Caki2 (cell line): ENCODE measurements around the gene SH3BP5L. TPM values are rescaled to one million over a fixed set of nuclear protein-coding genes. Genes with fewer than 3 reads are reported as not detected.
"Not testable (repeated sequence)": the region's sequence is repeated elsewhere in the genome, so short reads cannot be mapped to it uniquely, and the experiment has no call there.

Source experiments
- DNase-seq: peaks from one replicate; pipeline ENCODE4 v3.0.0-alpha.2; 2015; ENCODE audit warnings: low read depth
- in situ Hi-C: cut with HindIII; loops from 2 replicates; pipeline ENCODE4 v1.10.0; 2016; ENCODE audit warnings: low sequenced_read_pairs, low pct_unique_long_range_greater_than_20kb, mixed read lengths
- total RNA-seq: library from RNA; depleted of rRNA; stranded (reverse); fragments of >200 nt; shearing (Covaris generic); gene quantifications from 2 replicates; pipeline ENCODE4 v1.2.3, GENCODE V29; 2014; ENCODE audit warnings: low replicate concordance; rRNA removed

Gene SH3BP5L
- total RNA-seq, 1 experiment from 2014 or later, result 30.8 TPM

DNA sequence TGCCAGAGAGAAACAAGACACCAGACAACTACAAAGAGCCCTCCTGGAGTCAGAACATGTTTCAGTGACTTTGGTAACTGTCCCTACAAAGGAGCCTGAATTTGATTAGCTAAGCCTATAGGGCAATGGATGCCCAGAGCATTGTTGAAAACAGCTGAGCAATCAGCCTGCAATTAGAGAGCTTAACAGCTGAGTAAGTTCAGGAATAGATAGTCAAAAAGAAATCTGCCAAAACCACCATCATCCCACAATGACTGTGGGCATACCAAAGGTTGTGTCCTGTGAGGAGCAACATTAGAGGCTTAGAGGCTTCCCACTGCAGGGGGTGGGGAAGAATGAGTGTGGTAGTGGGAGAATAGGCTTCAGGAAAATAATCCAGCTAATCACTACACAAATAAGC, 32.1 kb downstream of the SH3BP5L start:
- DNase-seq, result no peak
- in situ Hi-C loops, result no loop called here

DNA sequence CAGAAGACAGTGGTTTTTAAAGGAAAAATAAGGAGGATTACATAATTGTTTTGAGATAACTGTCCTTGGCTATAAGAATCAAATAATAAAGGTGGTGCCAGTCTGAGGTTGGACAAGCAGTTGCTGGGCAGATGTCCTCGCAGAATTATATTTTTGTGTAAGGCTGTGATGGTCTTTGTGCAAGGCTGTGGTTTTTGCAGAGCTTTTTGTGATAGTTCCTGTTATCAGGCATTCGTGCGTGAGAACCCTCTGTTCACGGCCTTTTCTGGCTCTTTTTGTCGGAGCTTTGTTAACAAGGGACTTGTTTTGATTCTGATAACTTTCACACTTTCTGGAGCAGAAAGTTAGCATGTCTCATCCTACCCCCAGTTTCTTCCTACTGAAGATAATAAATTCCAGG, 33.4 kb downstream of the SH3BP5L start:
- no peak for DNase-seq
- in situ Hi-C loops, result no loop called here

DNA sequence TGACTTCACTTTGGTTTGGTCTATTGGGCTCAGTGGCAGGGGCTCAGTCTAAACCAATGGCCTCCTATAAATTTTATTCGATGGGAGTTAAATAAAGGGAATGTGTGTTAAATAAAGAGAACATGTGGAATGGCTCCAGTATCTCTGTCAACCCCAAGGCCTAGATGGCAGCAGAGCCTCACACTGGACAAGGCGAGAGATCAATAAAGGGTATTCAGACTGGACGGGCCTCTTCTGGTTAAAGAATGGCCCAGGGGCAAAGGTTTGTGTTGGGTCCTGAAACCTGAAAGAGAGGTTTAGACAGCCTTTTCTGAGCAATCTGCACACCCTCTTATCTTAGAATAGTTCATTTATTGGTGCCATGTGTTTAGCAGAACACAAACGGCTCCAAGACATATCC, 34.7 kb downstream of the SH3BP5L start:
- in situ Hi-C loops, result no loop called here

DNA sequence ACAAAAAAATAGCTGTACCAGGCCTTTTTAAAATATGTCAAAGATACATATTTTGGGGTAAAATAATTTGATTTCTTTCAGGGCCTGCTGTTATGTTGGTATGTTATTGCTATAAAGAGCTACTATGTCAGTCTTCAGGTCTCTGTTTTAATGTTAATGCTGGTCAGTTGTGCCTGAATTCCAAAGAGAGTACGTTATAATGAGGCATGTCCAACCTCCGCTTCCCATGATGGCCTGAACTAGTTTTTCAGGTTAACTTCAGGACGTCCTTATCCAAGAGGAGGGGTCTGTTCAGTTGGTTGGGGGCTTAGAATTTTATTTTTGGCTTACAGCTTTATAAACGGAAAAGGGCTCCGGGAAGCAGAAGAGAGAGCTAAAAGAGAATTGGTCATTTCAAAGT, 35.3 kb downstream of the SH3BP5L start:
- in situ Hi-C loops, result no loop called here
- no peak for DNase-seq

More for the DNA sequence above, 34.7 kb downstream of the SH3BP5L start:
- DNase-seq, result no peak

DNA sequence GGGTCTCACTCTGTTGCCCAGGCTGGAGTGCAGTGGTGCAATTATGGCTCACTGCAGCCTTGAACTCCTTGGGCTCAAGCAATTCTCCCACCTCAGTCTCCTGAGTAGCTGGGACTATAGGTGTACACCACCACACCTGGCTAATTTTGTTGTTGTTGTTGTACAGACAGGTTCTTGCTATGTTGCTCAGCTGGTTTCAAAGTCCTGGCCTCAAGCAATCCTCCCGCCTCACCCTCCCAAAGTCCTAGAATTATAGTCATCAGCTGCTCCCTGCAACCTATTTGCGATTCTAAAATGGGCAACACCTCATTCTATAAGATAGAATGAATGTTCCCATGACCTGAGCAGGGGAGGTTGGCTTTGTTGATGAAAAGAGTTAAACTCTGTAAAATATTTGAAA, 36.4 kb downstream of the SH3BP5L start:
- DNase-seq, in situ Hi-C loops: not testable (repeated sequence)

DNA sequence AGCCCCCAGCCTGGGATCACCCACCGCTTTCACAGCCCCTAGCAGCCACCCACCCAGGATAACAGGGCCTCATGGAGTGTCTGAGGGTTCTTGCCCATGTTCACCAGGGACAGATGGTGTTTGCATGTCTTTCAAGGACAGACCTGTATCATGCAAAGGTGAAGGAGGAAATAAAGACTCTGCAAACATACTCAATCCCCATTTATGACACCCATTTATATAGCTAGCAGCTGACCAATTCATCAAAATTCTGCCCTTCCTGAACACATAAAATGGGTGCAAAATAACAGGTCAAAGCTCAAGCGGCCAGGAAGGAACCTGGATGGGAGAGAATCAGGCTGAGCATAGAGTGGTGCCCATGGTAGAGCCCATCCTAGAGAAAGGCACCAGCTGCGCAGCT, 37.4 kb downstream of the SH3BP5L start:
- in situ Hi-C loops, result no loop called here
- no peak for DNase-seq

DNA sequence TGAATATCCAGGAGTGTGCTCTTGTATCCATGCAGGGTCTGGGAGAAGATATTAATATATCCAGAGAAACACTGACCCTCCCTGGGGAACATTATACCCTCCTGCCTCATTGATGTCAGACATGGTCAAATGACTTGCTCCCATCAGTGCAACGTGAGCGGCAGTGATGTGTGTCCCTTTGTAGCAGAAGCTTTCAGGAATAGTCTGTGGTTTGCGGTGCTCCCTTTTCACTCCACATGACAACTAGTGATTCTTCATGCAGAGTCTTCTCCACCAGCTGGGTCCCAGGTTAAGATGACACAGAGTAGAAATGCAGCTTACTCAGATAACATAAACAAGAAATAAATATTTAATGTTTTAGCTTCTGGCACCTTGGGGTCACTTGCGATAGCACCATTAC, 38.3 kb downstream of the SH3BP5L start:
- in situ Hi-C loops, result no loop called here
- DNase-seq, result no peak

DNA sequence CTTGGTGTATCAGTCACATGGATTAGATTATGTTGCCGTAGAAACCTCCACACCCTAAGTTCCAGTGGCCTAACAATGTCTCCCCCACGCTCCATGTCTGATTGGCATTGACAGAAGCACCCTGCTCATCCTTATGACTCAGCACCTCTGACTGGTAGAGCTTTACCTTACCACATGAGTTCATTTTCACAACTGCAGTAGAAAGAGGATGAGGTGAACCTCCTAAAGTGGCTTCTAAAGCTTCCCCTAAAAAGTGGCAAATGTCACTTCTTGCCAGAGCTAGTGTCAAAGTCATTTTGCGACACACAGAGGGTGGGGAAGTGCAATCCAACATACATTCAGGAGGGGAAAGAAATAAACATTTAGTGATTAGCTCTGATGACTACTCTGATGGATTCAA, 39.6 kb downstream of the SH3BP5L start:
- no peak for DNase-seq
- in situ Hi-C loops, result no loop called here

DNA sequence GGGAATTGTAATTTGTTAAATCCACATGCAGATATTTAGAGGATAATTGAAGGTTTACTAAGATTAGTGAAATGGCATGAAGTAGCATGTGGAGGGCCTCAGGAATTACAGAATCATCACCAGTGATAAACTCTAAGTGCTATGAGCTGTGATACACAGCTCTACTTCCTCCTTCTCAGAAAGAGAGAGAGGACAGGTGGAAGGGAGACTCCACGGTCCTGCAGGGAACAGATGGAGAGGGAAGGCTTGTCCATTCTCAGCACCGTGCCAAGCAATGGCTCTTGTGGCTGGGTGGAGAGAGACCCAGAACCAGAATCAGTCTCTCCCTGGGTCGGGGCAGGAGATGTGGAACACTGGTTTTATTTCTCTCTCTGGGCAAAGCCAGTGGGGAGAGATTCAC, 42.3 kb downstream of the SH3BP5L start:
- in situ Hi-C loops, result no loop called here
- DNase-seq, result no peak

DNA sequence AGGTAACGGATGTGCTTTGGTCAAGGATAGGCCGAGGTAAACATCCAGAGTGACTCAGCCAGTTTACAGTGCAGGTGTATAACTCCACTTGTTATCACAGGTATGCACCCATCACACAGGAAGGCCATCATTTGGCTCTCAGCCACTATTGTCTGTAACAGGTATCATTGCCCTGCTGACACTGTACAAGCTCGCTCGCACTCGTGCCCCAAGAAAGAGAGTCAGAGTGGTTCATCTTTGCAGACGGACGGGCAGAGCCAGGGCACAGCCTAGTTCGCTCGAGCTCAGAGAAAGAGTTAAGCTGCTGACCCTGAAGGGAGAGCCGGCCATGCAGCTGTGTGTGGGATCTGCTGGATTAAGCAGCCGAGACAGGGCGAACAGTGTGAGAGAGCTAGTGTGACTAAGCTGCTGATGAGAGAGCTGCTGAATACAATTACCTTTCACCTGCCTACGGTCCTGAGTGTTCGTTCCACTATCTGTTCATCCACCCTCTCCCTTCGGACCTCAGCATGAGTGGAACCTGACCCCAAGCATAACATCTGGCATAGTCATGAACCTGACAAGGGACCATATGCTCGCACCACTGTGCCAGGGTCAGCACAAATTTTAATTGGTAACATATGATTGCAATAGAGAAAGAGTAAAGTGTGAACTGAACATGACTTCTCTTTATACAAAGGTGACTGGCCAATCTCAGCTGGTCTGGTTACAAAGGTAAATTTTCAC, 43.1 kb downstream of the SH3BP5L start:
- in situ Hi-C loops, result no loop called here
- no peak for DNase-seq

DNA sequence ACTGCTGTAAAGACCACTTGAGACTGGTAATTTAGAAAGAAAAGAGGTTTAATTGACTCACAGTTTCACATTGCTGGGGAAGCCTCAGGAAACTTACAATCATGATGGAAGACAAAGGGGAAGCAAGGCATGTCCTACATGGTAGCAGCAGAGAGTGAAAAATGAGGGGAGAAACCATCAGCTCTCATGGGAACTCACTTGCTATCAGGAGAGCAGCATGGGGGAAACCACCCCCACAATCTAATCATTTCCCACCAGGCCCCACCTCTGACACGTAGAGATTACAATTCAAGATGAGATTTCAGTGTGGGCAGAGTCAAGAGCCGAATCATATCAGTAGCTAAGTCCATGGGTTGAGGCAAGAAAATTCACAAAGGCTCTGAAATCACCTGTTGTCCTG, 46.4 kb downstream of the SH3BP5L start:
- in situ Hi-C loops, result no loop called here

DNA sequence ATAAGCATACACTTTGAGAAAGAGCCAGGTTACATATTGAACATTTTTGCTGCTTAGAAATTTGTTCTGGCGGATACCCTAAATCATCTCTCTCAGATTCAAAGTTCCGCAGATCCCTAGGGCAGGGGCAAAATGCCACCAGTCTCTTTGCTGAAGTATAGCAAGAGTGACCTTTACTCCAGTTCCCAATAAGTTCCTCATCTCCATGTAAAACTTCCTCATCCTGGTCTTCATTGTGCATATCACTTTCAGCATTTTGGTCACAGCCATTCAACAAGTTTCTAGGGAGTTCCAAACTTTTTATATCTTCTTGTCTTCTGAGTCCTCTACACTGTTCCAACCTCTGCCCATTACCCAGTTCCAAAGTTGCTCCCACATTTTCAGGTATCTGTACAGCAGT, 46.8 kb downstream of the SH3BP5L start:
- in situ Hi-C loops, result no loop called here

More for the DNA sequence above, 46.4 kb downstream of the SH3BP5L start:
- DNase-seq, result no peak

DNA sequence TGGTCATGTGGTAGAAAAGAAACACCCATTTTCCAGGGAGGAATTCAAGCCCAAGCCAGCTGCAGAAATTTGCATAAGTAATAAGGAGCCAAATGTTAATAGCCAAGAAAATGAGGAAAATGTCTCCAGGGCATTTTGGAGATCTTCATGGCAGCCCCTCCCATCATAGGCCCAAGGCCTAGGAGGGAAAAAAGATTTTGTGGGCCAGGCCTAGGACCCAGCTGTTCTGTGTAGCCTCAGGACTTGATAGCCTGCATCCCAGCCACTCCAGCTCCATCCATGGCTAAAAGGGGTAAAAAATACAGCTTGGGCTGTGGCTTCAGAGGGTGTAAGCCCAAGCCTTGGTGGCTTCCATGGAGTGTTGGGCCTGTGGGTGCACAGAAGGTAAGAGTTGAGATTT, 48.7 kb downstream of the SH3BP5L start:
- DNase-seq, result no peak
- in situ Hi-C loops, result no loop called here

More for the DNA sequence above, 46.8 kb downstream of the SH3BP5L start:
- no peak for DNase-seq

DNA sequence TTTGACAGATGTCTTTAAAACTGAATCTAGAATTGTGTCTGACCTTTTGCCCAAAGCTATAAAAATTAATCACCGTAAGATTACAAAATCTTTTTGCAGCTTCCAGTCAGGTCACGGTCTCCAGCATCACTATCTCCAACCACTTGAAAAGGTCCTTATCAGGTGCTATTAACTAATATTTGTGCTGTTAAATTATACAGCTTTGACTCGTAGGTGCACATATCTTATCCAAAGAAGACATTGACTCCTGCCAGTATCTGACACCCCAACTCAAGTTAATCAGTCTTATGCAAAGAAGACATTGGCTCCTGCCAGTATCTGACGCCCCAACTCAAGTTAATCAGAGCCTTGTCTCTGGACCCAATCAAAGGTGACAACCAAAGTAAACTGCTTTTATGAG, 50.3 kb downstream of the SH3BP5L start:
- DNase-seq, result no peak
- in situ Hi-C loops, result no loop called here

Other genes with a start within 250 kb of the SH3BP5L start
- not detected in 2 replicates for gene OR2T10, start 228.2 kb downstream of the SH3BP5L start, total RNA-seq
- not detected in 2 replicates for gene OR2T11, start 190.8 kb downstream of the SH3BP5L start, total RNA-seq
- not detected in 2 replicates for gene OR2T35, start 180.6 kb downstream of the SH3BP5L start, total RNA-seq
- gene OR2T27, start 170.4 kb downstream of the SH3BP5L start, total RNA-seq, result not detected in 2 replicates
- not detected in 2 replicates for gene OR14I1, start 123.1 kb downstream of the SH3BP5L start, total RNA-seq
- not detected in 2 replicates for gene LYPD8, start 70.2 kb downstream of the SH3BP5L start, total RNA-seq
- 16.2 and 27.4 TPM in 2 replicates for gene ZNF672, start 12.3 kb upstream of the SH3BP5L start, total RNA-seq
- 8.1 and 8.2 TPM in 2 replicates for gene ZNF692, start 33.2 kb upstream of the SH3BP5L start, total RNA-seq
- 5.8 and 10.4 TPM in 2 replicates for gene PGBD2, start 80.3 kb upstream of the SH3BP5L start, total RNA-seq